ENCODE measurements around the gene SMYD1. TPM values are rescaled to one million over a fixed set of nuclear protein-coding genes. Genes with fewer than 3 reads are reported as not detected.
"Not testable (repeated sequence)": the region's sequence is repeated elsewhere in the genome, so short reads cannot be mapped to it uniquely, and the experiment has no call there.

SMYD1 gene
- total RNA-seq, 4 donors from 2014 or later = 0.04 TPM; not detected in 3

- TF ChIP-seq POLR2A (IDR thresholded peaks at IDR 0.05) (no peak), CTCF (IDR thresholded peaks at IDR 0.05) (no peak)
- DNase-seq (ENCODE audit: low spot score in 2 of 2) = no peak
- no peak overlapping the region for H3K4me3 ChIP-seq (ENCODE audit: low read depth, poor library complexity, severe bottlenecking)
- intact Hi-C loops (cut with DNase I; ENCODE audit: low total_unique reads) = no loop called here
- 94 to 96% methylated on average over 4 of the region's 4 CpGs for WGBS, 2 donors
Measured at GRCh38 chr2:88038263-88039105, 29.1 kb upstream of the SMYD1 start.

- H3K4me3 ChIP-seq (ENCODE audit: low read depth, poor library complexity, severe bottlenecking) = no peak overlapping the region
- 63 to 64% methylated on average over 5 of the region's 5 CpGs for WGBS, 2 donors
- DNase-seq (ENCODE audit: low spot score in 2 of 2) = no peak
- no peak for TF ChIP-seq CTCF (IDR thresholded peaks at IDR 0.05)
- no peak for TF ChIP-seq POLR2A (IDR thresholded peaks at IDR 0.05)
- intact Hi-C loops (cut with DNase I; ENCODE audit: low total_unique reads) = no loop called here
Measured at GRCh38 chr2:88042476-88042875, 25.1 kb upstream of the SMYD1 start.

- H3K4me3 ChIP-seq (ENCODE audit: low read depth, poor library complexity, severe bottlenecking); intact Hi-C loops (cut with DNase I; ENCODE audit: low total_unique reads); DNase-seq (ENCODE audit: low spot score in 2 of 2): not testable (repeated sequence)
- 89 to 90% methylated on average over 6 of the region's 6 CpGs for WGBS, 2 donors
Measured at GRCh38 chr2:88045561-88045960, 22.1 kb upstream of the SMYD1 start.

- DNase-seq (ENCODE audit: low spot score in 2 of 2) = no peak
- intact Hi-C loops (cut with DNase I; ENCODE audit: low total_unique reads) = no loop called here
- WGBS, 2 donors = 83 to 91% methylated on average over 3 of the region's 3 CpGs
- no peak for TF ChIP-seq CTCF (IDR thresholded peaks at IDR 0.05)
- no peak for TF ChIP-seq POLR2A (IDR thresholded peaks at IDR 0.05)
- H3K4me3 ChIP-seq (ENCODE audit: low read depth, poor library complexity, severe bottlenecking) = no peak overlapping the region
Measured at GRCh38 chr2:88048541-88048940, 19.1 kb upstream of the SMYD1 start.

GRCh38 chr2:88049622-88050021 lies 18.0 kb upstream of the SMYD1 start:
- TF ChIP-seq POLR2A (IDR thresholded peaks at IDR 0.05) (no peak), CTCF (IDR thresholded peaks at IDR 0.05) (no peak)
- no peak for DNase-seq (ENCODE audit: low spot score in 2 of 2)
- intact Hi-C loops (cut with DNase I; ENCODE audit: low total_unique reads) = loop anchor here (10.0 kb wide), 1 partner anchor 125 kb away; the partner anchor contains the start of gene THNSL2
- no peak overlapping the region for H3K4me3 ChIP-seq (ENCODE audit: low read depth, poor library complexity, severe bottlenecking)
- 90 to 92% methylated on average over 1 of the region's 1 CpG for WGBS, 2 donors

- intact Hi-C loops (cut with DNase I; ENCODE audit: low total_unique reads) = loop anchor here (10.0 kb wide), 1 partner anchor 123 kb away; the partner anchor contains the start of gene THNSL2
- DNase-seq (ENCODE audit: low spot score in 2 of 2) = no peak
- TF ChIP-seq CTCF (IDR thresholded peaks at IDR 0.05) (no peak), POLR2A (IDR thresholded peaks at IDR 0.05) (no peak)
- no peak overlapping the region for H3K4me3 ChIP-seq (ENCODE audit: low read depth, poor library complexity, severe bottlenecking)
- 69 to 80% methylated on average over 2 of the region's 2 CpGs for WGBS, 2 donors
Measured at GRCh38 chr2:88051792-88052191, 15.8 kb upstream of the SMYD1 start.

All from lower leg skin (tissue), 4 donors.